ENCODE data around the gene PYROXD2. TPM values are rescaled to one million over a fixed set of nuclear protein-coding genes. Genes with fewer than 3 reads are reported as not detected.

PYROXD2 gene
- total and polyA plus RNA-seq, 10 of the 15 experiments (the other 5 are each of a cell fraction or from before 2014, with no cell fraction given): 4.8 to 15.8 (median 11.1) TPM

DNA sequence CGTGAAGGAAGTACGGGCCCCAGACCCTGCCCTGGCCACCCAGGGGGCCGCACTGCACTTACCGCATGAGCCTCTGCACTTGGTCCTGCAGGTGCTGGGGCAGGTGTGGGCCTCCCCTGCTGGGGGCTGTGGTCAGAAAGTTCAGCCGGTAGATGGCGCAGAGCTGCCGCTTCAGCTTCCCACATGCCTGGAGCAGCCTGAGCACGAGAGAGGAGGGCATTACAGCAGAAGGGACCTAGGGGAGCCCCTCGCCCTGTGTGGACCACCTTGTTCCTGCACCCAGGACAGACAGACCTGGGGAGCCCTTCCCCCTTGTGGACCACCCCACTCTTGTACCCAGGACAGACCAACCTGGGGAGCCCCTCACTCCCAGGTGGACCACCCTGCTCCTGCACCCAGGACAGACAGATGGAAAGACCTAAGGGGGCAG is 8.7 kb upstream of the PYROXD2 start (continued):
- TF ChIP-seq, protein P1, sequence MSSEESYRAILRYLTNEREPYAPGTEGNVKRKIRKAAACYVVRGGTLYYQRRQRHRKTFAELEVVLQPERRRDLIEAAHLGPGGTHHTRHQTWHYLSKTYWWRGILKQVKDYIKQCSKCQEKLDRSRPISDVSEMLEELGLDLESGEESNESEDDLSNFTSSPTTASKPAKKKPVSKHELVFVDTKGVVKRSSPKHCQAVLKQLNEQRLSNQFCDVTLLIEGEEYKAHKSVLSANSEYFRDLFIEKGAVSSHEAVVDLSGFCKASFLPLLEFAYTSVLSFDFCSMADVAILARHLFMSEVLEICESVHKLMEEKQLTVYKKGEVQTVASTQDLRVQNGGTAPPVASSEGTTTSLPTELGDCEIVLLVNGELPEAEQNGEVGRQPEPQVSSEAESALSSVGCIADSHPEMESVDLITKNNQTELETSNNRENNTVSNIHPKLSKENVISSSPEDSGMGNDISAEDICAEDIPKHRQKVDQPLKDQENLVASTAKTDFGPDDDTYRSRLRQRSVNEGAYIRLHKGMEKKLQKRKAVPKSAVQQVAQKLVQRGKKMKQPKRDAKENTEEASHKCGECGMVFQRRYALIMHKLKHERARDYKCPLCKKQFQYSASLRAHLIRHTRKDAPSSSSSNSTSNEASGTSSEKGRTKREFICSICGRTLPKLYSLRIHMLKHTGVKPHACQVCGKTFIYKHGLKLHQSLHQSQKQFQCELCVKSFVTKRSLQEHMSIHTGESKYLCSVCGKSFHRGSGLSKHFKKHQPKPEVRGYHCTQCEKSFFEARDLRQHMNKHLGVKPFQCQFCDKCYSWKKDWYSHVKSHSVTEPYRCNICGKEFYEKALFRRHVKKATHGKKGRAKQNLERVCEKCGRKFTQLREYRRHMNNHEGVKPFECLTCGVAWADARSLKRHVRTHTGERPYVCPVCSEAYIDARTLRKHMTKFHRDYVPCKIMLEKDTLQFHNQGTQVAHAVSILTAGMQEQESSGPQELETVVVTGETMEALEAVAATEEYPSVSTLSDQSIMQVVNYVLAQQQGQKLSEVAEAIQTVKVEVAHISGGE (CRISPR knock-in tag; IDR thresholded peaks at IDR 0.05): no peak
- TF ChIP-seq, protein P2, sequence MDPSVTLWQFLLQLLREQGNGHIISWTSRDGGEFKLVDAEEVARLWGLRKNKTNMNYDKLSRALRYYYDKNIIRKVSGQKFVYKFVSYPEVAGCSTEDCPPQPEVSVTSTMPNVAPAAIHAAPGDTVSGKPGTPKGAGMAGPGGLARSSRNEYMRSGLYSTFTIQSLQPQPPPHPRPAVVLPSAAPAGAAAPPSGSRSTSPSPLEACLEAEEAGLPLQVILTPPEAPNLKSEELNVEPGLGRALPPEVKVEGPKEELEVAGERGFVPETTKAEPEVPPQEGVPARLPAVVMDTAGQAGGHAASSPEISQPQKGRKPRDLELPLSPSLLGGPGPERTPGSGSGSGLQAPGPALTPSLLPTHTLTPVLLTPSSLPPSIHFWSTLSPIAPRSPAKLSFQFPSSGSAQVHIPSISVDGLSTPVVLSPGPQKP (IDR thresholded peaks at IDR 0.05; ENCODE audit: low read depth, low read length): no peak
- TF ChIP-seq POU2F2 (IDR thresholded peaks at IDR 0.05; ENCODE audit: borderline replicate concordance, low read depth, low read length): no peak
- no peak for TF ChIP-seq SIX5 (IDR thresholded peaks at IDR 0.05; ENCODE audit: low read depth, low read length, severe bottlenecking)
- TF ChIP-seq RUNX3 (IDR thresholded peaks at IDR 0.05; ENCODE audit: low read length): no peak
- TF ChIP-seq WRNIP1 (IDR thresholded peaks at IDR 0.05; ENCODE audit: borderline replicate concordance, low read depth, low read length): no peak
- no peak for TF ChIP-seq SREBF1 (IDR thresholded peaks at IDR 0.05; ENCODE audit: low read length)

DNA sequence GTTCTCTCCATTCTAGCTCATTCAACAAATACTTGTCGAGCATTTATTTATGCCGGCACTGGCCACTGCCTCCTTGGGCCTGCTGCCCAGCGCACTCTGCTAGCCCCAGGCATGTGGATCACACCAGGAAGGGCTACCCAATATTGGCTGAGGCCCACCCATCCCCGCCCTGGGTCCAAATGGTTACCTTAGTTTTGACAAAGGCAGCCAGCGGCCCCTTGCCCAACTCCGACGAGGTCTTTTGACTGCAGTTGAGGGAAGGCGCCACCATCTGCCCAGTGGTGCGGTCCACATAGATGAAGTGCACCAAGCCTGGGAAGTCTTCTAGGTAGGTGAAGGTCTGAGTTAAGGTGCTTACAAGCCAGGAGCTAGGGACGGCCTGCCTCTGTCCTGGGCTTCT is 7.2 kb upstream of the PYROXD2 start:
- ChIA-PET CTCF (interaction anchor here (0.6 to 1.3 kb wide), 3 partner anchors 17 to 51 kb away, joined by 3 to 4 read pairs (median 3); no protein-coding TSS in a partner anchor), POLR2A (no interaction called here), RAD21 (ENCODE audit: unreplicated experiment) (no interaction called here), SMC1A (ENCODE audit: uncharacterized antibody, unreplicated experiment) (interaction anchor here (0.7 kb wide), 1 partner anchor 75 kb away, joined by 3 read pairs; no protein-coding TSS in a partner anchor)
- Histone ChIP-seq H4K20me1 (ENCODE audit: control insufficient read depth, insufficient read depth) (no peaks in the 10 kb centered on the region), H3K4me1 (ENCODE audit: control insufficient read depth, insufficient read depth, low read length) (peaks cover 5% of the 10 kb centered on the region), H3K9me3 (replicated peaks; ENCODE audit: control insufficient read depth, insufficient read depth, low read length) (no peaks in the 10 kb centered on the region), H3K27ac (ENCODE audit: control insufficient read depth, insufficient read depth) (no peak overlapping the region), H3K4me2 (ENCODE audit: control insufficient read depth, insufficient read depth) (no peak overlapping the region), H3K4me3 (no peak overlapping the region), H2AFZ (ENCODE audit: control insufficient read depth, low read depth, low read length) (no peak overlapping the region), H3K9ac (ENCODE audit: control insufficient read depth, insufficient read depth, low read length) (no peak overlapping the region), H3K27me3 (replicated peaks in 1 of 2; ENCODE audit: control insufficient read depth in 2 of 2, insufficient read depth in 2 of 2, low read length in 1 of 2) (no peaks in the 10 kb centered on the region), H3K79me2 (ENCODE audit: control insufficient read depth, insufficient read depth, low read length) (no peaks in the 10 kb centered on the region), H3K36me3 (ENCODE audit: control insufficient read depth in 2 of 2, insufficient read depth in 2 of 2, low read length in 1 of 2) (peaks cover 10 to 13% of the 10 kb centered on the region in 2 experiments; a peak in 3 of 4 replicates)
- no TSS peak for BruUV-seq (replicated peaks)
- no peak for ATAC-seq
- WGBS (ENCODE audit: insufficient coverage, insufficient replicate concordance, low lambda C conversion rate, missing lambda C conversion rate): 95% methylated on average over 10 of the region's 10 CpGs
- intact Hi-C loops (cut with micrococcal nuclease; ENCODE audit: unreplicated experiment) (no loop called here), in situ Hi-C loops (cut with MboI) (no loop called here)
- DNase-seq (ENCODE audit: low read depth, low spot score): no peak
- no peak for FAIRE-seq
- TF ChIP-seq, protein P3, sequence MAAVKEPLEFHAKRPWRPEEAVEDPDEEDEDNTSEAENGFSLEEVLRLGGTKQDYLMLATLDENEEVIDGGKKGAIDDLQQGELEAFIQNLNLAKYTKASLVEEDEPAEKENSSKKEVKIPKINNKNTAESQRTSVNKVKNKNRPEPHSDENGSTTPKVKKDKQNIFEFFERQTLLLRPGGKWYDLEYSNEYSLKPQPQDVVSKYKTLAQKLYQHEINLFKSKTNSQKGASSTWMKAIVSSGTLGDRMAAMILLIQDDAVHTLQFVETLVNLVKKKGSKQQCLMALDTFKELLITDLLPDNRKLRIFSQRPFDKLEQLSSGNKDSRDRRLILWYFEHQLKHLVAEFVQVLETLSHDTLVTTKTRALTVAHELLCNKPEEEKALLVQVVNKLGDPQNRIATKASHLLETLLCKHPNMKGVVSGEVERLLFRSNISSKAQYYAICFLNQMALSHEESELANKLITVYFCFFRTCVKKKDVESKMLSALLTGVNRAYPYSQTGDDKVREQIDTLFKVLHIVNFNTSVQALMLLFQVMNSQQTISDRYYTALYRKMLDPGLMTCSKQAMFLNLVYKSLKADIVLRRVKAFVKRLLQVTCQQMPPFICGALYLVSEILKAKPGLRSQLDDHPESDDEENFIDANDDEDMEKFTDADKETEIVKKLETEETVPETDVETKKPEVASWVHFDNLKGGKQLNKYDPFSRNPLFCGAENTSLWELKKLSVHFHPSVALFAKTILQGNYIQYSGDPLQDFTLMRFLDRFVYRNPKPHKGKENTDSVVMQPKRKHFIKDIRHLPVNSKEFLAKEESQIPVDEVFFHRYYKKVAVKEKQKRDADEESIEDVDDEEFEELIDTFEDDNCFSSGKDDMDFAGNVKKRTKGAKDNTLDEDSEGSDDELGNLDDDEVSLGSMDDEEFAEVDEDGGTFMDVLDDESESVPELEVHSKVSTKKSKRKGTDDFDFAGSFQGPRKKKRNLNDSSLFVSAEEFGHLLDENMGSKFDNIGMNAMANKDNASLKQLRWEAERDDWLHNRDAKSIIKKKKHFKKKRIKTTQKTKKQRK (IDR thresholded peaks at IDR 0.05; ENCODE audit: low read depth, low read length): no peak
- TF ChIP-seq, protein P4, sequence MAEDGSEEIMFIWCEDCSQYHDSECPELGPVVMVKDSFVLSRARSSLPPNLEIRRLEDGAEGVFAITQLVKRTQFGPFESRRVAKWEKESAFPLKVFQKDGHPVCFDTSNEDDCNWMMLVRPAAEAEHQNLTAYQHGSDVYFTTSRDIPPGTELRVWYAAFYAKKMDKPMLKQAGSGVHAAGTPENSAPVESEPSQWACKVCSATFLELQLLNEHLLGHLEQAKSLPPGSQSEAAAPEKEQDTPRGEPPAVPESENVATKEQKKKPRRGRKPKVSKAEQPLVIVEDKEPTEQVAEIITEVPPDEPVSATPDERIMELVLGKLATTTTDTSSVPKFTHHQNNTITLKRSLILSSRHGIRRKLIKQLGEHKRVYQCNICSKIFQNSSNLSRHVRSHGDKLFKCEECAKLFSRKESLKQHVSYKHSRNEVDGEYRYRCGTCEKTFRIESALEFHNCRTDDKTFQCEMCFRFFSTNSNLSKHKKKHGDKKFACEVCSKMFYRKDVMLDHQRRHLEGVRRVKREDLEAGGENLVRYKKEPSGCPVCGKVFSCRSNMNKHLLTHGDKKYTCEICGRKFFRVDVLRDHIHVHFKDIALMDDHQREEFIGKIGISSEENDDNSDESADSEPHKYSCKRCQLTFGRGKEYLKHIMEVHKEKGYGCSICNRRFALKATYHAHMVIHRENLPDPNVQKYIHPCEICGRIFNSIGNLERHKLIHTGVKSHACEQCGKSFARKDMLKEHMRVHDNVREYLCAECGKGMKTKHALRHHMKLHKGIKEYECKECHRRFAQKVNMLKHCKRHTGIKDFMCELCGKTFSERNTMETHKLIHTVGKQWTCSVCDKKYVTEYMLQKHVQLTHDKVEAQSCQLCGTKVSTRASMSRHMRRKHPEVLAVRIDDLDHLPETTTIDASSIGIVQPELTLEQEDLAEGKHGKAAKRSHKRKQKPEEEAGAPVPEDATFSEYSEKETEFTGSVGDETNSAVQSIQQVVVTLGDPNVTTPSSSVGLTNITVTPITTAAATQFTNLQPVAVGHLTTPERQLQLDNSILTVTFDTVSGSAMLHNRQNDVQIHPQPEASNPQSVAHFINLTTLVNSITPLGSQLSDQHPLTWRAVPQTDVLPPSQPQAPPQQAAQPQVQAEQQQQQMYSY (CRISPR knock-in tag; IDR thresholded peaks at IDR 0.05): no peak
- TF ChIP-seq, protein P5, sequence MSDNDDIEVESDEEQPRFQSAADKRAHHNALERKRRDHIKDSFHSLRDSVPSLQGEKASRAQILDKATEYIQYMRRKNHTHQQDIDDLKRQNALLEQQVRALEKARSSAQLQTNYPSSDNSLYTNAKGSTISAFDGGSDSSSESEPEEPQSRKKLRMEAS (IDR thresholded peaks at IDR 0.05; ENCODE audit: low read depth, low read length): no peak
- TF ChIP-seq CHD4 (IDR thresholded peaks at IDR 0.05): no peak

All from GM12878 (cell line).